GM13977 (cell line): ENCODE results near the gene BSND.

Experiments used
- DNase-seq: peaks from one replicate; pipeline ENCODE4 v3.0.0; 2012; ENCODE audit warnings: low spot score
- CTCF ChIP-seq: IDR thresholded peaks from 2 replicates; pipeline ENCODE4 v1.5.1; 2012; ENCODE audit warnings: mild to moderate bottlenecking, control low read depth; ENCODE audit not compliant: insufficient read depth; ENCODE audit errors: extremely low read depth, missing control alignments
- in situ Hi-C: fragments of 300-500 bp; cut with MboI; formaldehyde crosslinking; loops from one replicate; pipeline ENCODE4 v1.12.0; 2022; ENCODE audit warnings: low sequenced_read_pairs, low pct_unique_long_range_greater_than_20kb, mixed read lengths, inconsistent platforms; ENCODE audit not compliant: unreplicated experiment

The BSND gene

DNA sequence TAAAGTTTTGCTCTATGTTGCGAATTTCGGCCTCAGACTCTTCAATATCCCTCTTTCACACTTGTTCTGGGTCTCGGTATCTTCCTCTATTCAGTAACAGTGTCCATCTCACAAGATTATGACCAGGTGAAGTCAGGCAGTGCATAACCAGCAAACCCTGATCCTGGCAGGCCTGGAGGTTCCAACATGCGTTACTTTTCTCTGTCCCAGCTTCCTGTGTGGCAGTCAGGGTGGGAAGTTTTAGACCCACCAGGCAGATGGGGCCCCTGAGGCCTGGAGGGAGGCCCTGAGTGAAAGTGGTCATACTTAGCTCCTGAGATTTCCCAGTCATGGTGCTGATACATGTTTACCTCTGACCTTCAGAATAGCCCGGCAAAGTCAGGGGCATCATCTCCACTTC is 13.2 kb upstream of the BSND start:
- TF ChIP-seq CTCF = no peak
- no peak for DNase-seq
- in situ Hi-C loops = no loop called here

DNA sequence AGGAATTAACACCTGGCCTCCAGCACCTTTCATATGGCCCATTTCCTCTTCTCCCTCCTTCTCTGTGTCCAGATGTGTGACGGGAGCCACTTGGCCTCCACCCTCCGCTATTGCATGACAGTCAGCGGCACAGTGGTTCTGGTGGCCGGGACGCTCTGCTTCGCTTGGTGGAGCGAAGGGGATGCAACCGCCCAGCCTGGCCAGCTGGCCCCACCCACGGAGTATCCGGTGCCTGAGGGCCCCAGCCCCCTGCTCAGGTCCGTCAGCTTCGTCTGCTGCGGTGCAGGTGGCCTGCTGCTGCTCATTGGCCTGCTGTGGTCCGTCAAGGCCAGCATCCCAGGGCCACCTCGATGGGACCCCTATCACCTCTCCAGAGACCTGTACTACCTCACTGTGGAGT is 12.7 kb upstream of the BSND start:
- DNase-seq = no peak
- TF ChIP-seq CTCF = no peak
- in situ Hi-C loops = no loop called here

DNA sequence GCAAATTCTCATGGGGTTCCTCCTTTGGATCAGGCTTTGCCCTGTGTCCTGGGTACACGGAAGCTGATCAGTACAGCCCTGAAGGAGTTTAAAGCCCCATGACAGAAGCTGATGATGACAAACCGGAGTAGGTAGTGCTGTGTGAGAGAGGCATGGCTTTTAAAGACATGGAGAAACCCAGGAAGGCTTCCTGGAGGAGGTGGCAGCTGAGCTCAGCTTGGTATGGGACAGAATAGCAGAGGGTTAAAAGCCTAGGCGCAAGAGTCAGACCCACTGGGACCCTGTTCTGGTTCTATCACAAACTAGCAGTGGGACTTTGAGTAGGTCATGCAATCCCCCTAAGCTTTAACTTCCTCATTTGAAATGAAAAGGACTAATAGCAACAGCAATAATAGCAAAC is 12.2 kb upstream of the BSND start:
- in situ Hi-C loops = no loop called here
- TF ChIP-seq CTCF = no peak
- DNase-seq = no peak

GRCh38 chr1:54987427-54987826 is 11.3 kb upstream of the BSND start:
- TF ChIP-seq CTCF = no peak
- no peak for DNase-seq

DNA sequence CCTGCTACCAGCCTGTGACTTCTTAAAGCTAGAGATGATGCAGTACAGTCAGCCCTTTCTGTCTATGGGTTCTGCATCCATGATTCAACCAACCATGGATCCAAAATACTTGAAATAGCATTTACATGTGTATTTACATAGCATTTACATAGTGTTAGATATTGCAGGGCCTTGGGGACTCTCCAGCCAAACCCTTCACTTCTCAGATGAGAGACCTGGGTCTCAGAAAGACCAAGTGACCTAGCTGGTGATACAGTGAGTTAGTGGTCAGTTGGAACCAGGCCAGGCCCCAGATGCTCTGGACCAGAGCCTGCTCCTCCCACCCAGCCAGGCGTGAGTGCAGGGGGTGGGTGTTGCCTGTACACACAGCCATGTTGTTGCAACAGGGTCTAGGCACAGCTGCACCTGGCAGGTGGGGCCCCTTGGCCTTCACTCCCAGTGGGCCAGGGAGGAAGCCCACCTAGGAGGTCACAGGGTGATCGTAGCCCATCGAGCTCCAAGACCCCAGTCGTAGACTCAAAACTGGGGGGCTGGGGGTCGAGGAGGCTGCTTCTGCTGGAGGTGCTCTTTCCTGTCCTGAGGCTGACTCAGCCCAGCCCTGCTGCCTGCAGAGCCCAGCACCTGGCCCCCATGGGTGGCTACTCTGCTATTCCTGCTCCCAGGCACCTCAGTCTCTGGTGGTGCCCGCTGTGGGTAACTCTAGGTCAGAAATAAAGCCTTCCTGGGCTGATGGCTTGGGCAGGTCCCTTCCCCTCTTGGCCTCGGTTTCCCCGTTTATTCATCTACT is 10.6 kb upstream of the BSND start:
- no peak for DNase-seq
- in situ Hi-C loops = no loop called here
- TF ChIP-seq CTCF = no peak

More at GRCh38 chr1:54987427-54987826, 11.3 kb upstream of the BSND start:
- in situ Hi-C loops = no loop called here

GRCh38 chr1:54988975-54989374 is 9.8 kb upstream of the BSND start:
- no peak for TF ChIP-seq CTCF
- DNase-seq = no peak
- in situ Hi-C loops = no loop called here
